ENCODE data around the gene SYCP2.

Gene SYCP2

DNA sequence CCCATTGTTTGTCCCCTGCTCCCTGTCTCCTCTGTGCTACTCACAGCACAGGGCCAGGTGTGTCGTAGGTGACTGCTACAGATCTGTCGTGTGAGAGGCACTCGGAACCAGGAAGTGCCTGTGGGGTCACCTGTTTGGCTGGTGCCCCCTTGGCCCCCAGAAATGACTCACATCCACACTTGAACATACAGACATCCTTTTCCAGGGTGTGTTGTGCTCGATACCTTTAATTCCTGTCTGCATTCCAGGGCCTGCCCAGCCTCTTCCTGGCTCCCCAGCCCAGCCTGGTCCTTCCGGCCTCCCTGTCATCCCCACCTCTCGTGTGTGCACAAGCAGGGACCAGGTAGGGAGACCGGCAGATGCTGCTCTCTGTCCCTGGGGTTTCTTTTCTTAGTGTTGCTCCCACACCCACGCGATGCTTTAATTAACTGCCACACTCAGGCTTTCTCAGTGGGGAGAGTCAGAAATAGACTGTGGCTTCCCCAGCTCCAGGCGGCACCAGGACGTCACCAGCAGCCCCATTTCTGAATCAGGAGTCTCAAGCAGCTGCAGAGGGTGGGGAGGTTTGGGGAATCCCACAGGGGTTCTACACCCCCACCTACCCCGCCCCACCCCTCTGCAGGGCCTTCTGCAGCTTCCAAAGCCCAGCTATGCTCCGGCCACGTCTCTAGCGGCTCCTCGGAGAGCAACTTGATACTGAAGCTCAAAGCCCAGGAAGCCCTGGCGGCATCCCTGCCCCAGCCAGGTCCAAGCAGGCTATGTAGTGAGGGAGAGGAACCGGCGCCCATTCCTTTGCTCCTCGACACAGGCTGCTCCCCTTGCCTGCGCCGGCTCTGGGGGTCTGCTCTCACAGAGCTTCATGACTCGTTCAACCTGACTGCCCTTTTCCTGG is 102.2 kb downstream of the SYCP2 start:
- no peak overlapping the region for H3K4me3 ChIP-seq (ENCODE audit: low read depth in 1 of 5, low read length in 5 of 5)
- H3K9ac ChIP-seq (ENCODE audit: low read length in 5 of 5) = no peak overlapping the region
- H3K9me3 ChIP-seq (ENCODE audit: control insufficient read depth in 5 of 5, low read length in 5 of 5) = no peaks in the 10 kb centered on the region
- no peaks in the 10 kb centered on the region for H3K36me3 ChIP-seq (ENCODE audit: control insufficient read depth in 5 of 5, insufficient read depth in 5 of 5, low read length in 5 of 5)
- peaks cover 7 to 27% (median 14%) of the 10 kb centered on the region in 5 donors for H3K27me3 ChIP-seq (ENCODE audit: control insufficient read depth in 5 of 5, insufficient read depth in 4 of 5, low read length in 5 of 5)
- peaks cover 6 to 29% (median 15%) of the 10 kb centered on the region in 5 donors for H3K4me1 ChIP-seq (ENCODE audit: control insufficient read depth in 5 of 5, insufficient read depth in 5 of 5, low read length in 5 of 5)
- no peak overlapping the region for H3K27ac ChIP-seq (ENCODE audit: low read depth, low read length)

DNA sequence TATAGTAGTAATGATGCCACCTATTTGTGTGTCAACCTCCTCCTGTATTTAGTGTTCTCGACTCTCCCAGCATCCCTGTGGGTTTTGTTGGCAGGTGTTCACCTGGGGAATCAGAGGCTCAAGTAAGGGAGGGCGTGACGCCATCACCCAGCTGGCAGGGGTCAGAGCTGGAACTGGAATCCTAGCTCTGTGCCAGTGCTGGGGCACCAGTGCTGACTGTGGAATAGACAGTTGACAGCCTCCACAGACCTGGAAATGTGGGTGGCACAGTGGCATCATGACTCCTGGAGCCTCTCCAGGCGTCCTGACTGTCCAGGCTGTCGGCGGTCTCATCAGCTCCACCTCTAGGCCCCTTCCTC is 102.8 kb downstream of the SYCP2 start:
- no peak overlapping the region for H3K4me3 ChIP-seq (ENCODE audit: low read depth in 1 of 5, low read length in 5 of 5)
- peaks cover 4 to 23% (median 9%) of the 10 kb centered on the region in 5 donors for H3K4me1 ChIP-seq (ENCODE audit: control insufficient read depth in 5 of 5, insufficient read depth in 5 of 5, low read length in 5 of 5)
- H3K9me3 ChIP-seq (ENCODE audit: control insufficient read depth in 5 of 5, low read length in 5 of 5) = no peaks in the 10 kb centered on the region
- peaks cover 7 to 23% (median 8%) of the 10 kb centered on the region in 5 donors for H3K27me3 ChIP-seq (ENCODE audit: control insufficient read depth in 5 of 5, insufficient read depth in 4 of 5, low read length in 5 of 5)
- no peak overlapping the region for H3K27ac ChIP-seq (ENCODE audit: low read depth, low read length)
- H3K9ac ChIP-seq (ENCODE audit: low read length in 5 of 5) = no peak overlapping the region
- H3K36me3 ChIP-seq (ENCODE audit: control insufficient read depth in 5 of 5, insufficient read depth in 5 of 5, low read length in 5 of 5) = no peaks in the 10 kb centered on the region

DNA sequence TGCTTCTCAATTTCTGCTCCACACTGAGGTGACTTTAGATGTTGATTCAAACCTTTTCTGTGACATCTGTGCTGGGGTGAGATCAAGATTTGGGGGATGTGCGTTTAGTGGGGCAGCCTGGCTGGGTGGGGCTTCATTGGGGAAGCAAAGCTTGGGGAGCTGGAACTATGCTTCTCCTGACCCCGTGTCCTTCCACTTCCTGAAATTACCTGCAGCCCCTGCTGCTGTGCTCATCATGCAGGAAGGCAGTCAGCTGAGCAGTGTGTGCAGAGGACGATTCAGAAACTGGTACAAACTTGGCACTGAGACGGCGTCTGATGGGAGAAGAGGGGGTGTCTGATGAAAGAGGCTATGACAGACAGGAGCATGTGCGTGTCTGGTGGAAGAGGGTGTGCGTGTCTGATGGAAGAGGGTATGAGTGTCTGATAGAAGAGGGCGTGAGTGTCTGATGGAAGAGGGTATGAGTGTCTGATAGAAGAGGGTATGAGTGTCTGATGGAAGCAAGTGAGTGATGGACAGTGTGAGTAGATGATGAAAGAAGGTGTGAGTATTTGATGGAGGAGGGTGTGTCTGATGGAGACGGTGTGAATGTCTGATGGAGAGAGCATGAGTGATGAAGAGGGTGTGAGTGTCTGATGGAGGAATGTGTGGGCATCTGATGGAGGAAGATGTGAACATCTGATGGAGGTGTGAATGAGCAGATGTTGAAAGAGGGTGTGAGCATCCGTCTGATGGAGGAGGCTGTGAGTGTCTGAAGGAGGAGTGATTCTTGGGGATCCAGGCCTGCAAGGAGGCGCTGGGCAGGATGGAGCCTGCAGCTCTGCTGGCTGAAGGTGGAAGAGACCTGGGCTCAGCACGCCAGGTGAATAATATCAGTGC is 103.4 kb downstream of the SYCP2 start:
- Histone ChIP-seq H3K4me3 (ENCODE audit: low read depth in 1 of 5, low read length in 5 of 5) (no peak overlapping the region), H3K4me1 (ENCODE audit: control insufficient read depth in 5 of 5, insufficient read depth in 5 of 5, low read length in 5 of 5) (peaks cover 0 to 17% (median 6%) of the 10 kb centered on the region in 5 donors), H3K27ac (ENCODE audit: low read depth, low read length) (no peak overlapping the region), H3K27me3 (ENCODE audit: control insufficient read depth in 5 of 5, insufficient read depth in 4 of 5, low read length in 5 of 5) (peaks cover 7 to 23% (median 7%) of the 10 kb centered on the region in 5 donors), H3K9me3 (ENCODE audit: control insufficient read depth in 5 of 5, low read length in 5 of 5) (no peaks in the 10 kb centered on the region), H3K9ac (ENCODE audit: low read length in 5 of 5) (no peak overlapping the region), H3K36me3 (ENCODE audit: control insufficient read depth in 5 of 5, insufficient read depth in 5 of 5, low read length in 5 of 5) (no peaks in the 10 kb centered on the region)

DNA sequence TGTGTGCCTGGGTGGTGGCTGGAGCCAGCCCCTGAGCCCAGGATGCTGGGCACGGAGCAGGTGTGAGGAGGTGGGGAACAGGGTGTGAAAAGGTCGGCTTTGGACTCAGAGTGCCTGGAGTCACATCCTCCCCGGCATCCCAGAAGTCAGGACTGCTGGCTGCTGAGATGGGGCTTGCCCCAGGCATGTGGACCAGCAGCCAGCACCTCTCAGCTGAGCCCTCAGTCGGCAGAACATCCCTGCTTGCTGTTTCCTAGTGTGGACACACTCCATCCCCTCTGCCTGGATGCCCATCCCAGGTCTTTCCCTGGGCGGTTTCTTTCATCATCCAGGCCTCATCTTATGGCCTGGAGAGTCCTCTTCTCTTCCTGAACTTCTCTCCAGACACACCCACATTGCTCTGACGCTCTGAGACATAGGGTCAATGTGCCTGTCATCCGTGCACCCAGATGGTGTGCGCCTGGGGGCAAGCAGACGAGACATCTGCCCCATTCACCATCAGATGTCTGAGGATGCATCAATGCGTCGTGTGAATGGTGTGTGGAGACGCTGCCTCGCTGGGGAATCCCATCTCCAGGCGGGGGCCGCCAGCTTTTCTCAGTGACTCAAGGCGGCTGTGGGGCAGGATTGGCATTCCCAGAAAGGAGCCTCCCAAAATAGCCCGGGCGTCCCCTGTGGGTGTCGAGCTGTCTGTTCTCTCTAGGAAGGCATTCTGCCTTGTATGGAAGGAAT is 104.2 kb downstream of the SYCP2 start:
- H3K9ac ChIP-seq (ENCODE audit: low read length in 5 of 5) = no peak overlapping the region
- H3K27me3 ChIP-seq (ENCODE audit: control insufficient read depth in 5 of 5, insufficient read depth in 4 of 5, low read length in 5 of 5) = peaks cover 3 to 23% (median 7%) of the 10 kb centered on the region in 5 donors
- H3K4me1 ChIP-seq (ENCODE audit: control insufficient read depth in 5 of 5, insufficient read depth in 5 of 5, low read length in 5 of 5) = peaks cover 0 to 14% (median 5%) of the 10 kb centered on the region in 5 donors
- H3K27ac ChIP-seq (ENCODE audit: low read depth, low read length) = no peak overlapping the region
- no peak overlapping the region for H3K4me3 ChIP-seq (ENCODE audit: low read depth in 1 of 5, low read length in 5 of 5)
- H3K36me3 ChIP-seq (ENCODE audit: control insufficient read depth in 5 of 5, insufficient read depth in 5 of 5, low read length in 5 of 5) = no peaks in the 10 kb centered on the region
- no peaks in the 10 kb centered on the region for H3K9me3 ChIP-seq (ENCODE audit: control insufficient read depth in 5 of 5, low read length in 5 of 5)

DNA sequence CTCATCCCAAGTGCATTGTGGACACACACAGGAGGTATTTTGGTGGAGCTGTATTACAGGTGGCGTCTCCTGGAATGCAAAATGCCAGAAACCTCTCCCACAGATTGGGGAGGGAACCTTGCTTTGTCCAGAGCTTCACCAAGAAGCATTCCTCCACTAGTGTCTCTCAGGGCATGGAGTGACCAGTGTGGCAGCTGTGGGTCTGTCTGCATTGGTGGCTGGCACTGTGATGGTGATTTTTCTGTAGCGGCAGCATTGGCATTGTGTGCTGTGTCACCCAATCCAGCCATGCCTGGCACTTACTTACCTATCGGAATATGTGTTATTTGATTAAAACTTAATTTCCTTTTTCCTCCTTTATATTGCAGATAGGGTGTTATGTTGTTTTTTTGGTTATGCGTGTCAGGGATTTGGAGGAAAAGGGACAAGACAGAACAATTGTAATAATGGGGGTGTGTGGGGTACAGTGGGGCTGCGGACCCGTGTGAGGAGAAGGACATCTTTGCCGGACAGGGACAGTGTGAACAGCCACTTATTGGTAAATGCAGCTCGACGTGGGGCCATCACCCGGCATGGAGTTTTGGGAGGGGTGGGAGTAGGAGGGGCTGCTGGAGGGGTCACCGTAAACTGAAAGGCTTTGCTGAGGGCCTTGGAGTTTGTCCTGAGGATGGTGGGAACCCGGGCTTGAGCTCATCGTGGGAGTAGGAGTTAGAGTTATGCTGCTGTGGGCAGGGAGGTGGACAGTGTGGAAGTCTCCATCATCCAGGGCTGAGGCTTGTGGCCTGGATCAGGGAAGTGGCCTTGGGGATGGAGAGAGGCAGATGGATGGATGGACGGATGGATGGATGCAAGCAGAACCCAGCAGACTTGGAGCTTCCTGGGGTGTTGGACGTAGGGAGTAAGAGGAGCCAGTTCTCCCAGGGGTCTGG is 105.0 kb downstream of the SYCP2 start:
- Histone ChIP-seq H3K4me3 (ENCODE audit: low read depth in 1 of 5, low read length in 5 of 5) (no peak overlapping the region), H3K9ac (ENCODE audit: low read length in 5 of 5) (no peak overlapping the region), H3K9me3 (ENCODE audit: control insufficient read depth in 5 of 5, low read length in 5 of 5) (no peaks in the 10 kb centered on the region), H3K36me3 (ENCODE audit: control insufficient read depth in 5 of 5, insufficient read depth in 5 of 5, low read length in 5 of 5) (no peaks in the 10 kb centered on the region), H3K27me3 (ENCODE audit: control insufficient read depth in 5 of 5, insufficient read depth in 4 of 5, low read length in 5 of 5) (peaks cover 3 to 23% (median 7%) of the 10 kb centered on the region in 5 donors), H3K27ac (ENCODE audit: low read depth, low read length) (no peak overlapping the region), H3K4me1 (ENCODE audit: control insufficient read depth in 5 of 5, insufficient read depth in 5 of 5, low read length in 5 of 5) (peaks cover 0 to 14% (median 5%) of the 10 kb centered on the region in 5 donors)

DNA sequence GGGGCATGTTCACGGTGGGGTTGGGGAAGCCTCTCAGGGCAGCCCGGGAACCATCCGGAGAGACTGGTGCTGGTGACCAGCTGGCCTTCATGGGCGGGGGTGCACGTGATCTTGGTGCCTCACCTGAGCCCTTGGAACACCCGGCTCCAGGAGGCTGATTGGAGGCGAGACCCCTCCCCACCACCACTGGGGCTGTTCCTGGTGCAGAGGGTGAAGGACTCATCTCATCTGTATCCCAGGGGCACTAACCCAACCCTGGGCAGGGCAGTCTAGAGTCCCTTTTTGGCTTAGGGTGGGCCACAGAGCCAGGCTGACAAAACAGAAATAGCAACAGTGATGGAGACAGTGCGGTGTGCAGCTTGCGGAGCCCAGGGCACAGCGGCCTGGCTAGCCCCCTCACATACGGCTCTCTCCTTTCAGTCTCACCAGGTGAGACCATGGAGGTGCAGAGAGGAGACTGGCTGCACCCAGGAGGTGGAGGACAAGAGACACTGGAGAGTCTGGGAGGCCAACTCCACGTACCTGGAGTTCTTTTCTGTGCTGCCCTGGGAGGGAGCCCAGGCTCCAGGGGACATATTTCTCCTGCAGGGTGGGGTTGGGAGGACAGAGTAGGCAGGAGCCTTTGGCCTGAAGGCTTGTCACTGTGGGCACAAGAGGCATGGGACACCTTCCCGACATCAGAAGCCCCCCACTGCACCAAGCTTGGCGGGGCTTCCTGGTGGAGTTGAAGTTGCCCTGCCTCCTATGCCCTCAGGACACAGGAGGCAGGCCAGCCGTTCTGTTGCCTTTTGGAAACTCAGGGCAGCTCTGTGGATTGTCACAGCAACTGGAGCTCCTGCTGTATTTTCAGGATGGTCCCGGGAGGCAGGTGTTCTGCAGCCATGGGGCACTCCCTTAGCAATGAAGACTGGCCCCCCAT is 106.0 kb downstream of the SYCP2 start:
- Histone ChIP-seq H3K27ac (ENCODE audit: low read depth, low read length) (no peak overlapping the region), H3K27me3 (ENCODE audit: control insufficient read depth in 5 of 5, insufficient read depth in 4 of 5, low read length in 5 of 5) (peaks cover 0 to 18% (median 4%) of the 10 kb centered on the region in 5 donors), H3K4me3 (ENCODE audit: low read depth in 1 of 5, low read length in 5 of 5) (no peak overlapping the region), H3K4me1 (ENCODE audit: control insufficient read depth in 5 of 5, insufficient read depth in 5 of 5, low read length in 5 of 5) (peaks cover 0 to 14% (median 5%) of the 10 kb centered on the region in 5 donors), H3K36me3 (ENCODE audit: control insufficient read depth in 5 of 5, insufficient read depth in 5 of 5, low read length in 5 of 5) (no peaks in the 10 kb centered on the region), H3K9me3 (ENCODE audit: control insufficient read depth in 5 of 5, low read length in 5 of 5) (no peaks in the 10 kb centered on the region), H3K9ac (ENCODE audit: low read length in 5 of 5) (no peak overlapping the region)

DNA sequence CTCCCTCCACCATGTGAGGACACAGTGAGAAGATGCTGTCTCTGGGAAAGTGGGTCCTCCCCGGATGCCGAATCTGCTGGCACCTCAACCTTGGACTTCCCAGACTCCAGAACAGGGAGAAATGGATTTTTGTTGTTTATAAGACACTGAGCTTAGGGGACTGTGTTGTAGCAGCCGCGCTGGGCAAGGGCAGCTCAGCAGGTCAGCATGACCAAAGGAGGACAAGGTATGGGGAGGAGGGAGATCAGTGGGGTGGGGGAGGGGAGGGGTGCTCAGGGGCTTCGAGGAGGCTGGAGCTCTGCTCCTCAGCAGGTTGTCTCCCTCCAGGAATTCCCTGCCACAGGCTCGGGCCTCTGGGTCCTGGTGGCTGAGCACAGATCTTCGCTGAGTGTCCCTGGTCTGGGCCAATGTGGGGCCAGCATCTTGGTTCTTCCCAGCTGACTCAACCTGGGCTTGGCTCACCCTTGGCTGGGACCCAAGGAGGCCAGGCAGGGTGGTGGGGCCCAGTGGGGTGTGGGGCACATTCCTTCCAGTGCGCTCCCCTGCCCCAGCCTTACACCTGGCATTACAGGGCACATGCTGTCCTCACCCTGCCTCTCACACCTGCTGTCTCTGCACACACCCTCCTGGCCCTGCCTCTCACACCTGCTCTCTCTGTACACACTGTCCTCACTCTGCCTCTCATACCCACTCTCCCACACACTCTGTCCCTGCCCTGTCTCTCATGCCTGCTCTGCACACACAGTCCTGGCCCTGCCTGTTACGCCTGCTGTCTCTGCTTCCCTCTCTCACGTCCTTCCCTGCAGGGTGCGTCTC is 107.3 kb downstream of the SYCP2 start:
- H3K27me3 ChIP-seq (ENCODE audit: control insufficient read depth in 5 of 5, insufficient read depth in 4 of 5, low read length in 5 of 5) = peaks cover 0 to 18% (median 3%) of the 10 kb centered on the region in 5 donors
- no peaks in the 10 kb centered on the region for H3K9me3 ChIP-seq (ENCODE audit: control insufficient read depth in 5 of 5, low read length in 5 of 5)
- no peak overlapping the region for H3K9ac ChIP-seq (ENCODE audit: low read length in 5 of 5)
- H3K27ac ChIP-seq (ENCODE audit: low read depth, low read length) = no peak overlapping the region
- H3K36me3 ChIP-seq (ENCODE audit: control insufficient read depth in 5 of 5, insufficient read depth in 5 of 5, low read length in 5 of 5) = no peaks in the 10 kb centered on the region
- H3K4me3 ChIP-seq (ENCODE audit: low read depth in 1 of 5, low read length in 5 of 5) = no peak overlapping the region
- peaks cover 0 to 5% (median 0%) of the 10 kb centered on the region in 5 donors for H3K4me1 ChIP-seq (ENCODE audit: control insufficient read depth in 5 of 5, insufficient read depth in 5 of 5, low read length in 5 of 5)

DNA sequence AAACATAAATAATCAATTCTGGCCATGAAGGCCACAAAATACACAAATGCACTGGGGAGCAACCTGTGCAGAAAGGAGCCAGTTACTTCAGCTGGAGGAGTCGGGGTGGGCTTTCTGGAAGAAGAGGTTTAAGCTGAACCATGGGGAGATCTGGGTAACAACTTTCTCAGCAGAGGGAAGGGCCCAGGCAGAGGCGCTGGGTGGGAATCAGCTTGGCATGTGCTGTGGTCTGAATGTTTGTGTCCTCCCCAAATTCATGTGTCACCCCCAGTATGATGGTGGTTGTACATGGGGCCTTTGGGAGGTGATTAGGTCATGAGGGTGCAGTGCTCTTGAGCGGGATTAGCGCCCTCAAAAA is 107.9 kb downstream of the SYCP2 start:
- peaks cover 0 to 15% (median 3%) of the 10 kb centered on the region in 5 donors for H3K27me3 ChIP-seq (ENCODE audit: control insufficient read depth in 5 of 5, insufficient read depth in 4 of 5, low read length in 5 of 5)
- peaks cover 0 to 4% (median 0%) of the 10 kb centered on the region in 5 donors for H3K4me1 ChIP-seq (ENCODE audit: control insufficient read depth in 5 of 5, insufficient read depth in 5 of 5, low read length in 5 of 5)
- H3K27ac ChIP-seq (ENCODE audit: low read depth, low read length) = no peak overlapping the region
- no peaks in the 10 kb centered on the region for H3K36me3 ChIP-seq (ENCODE audit: control insufficient read depth in 5 of 5, insufficient read depth in 5 of 5, low read length in 5 of 5)
- H3K9ac ChIP-seq (ENCODE audit: low read length in 5 of 5) = no peak overlapping the region
- H3K9me3 ChIP-seq (ENCODE audit: control insufficient read depth in 5 of 5, low read length in 5 of 5) = no peaks in the 10 kb centered on the region
- no peak overlapping the region for H3K4me3 ChIP-seq (ENCODE audit: low read depth in 1 of 5, low read length in 5 of 5)

Data from subcutaneous abdominal adipose tissue (tissue), 5 donors.